Testis (tissue), 3 donors: ENCODE measurements around the gene ALS2CL. TPM values are rescaled to one million over a fixed set of nuclear protein-coding genes. Genes with fewer than 3 reads are reported as not detected.

ENCODE experiments used
- DNase-seq: peaks from one replicate; pipeline ENCODE4 v3.0.0-alpha.2; 2019
- H3K27ac ChIP-seq, 2 donors: fragments of 200-600 bp; sonication (generic); one replicate each; pipeline ENCODE4 v1.5.1; 2019
- H3K27me3 ChIP-seq: fragments of 200-600 bp; sonication (generic); one replicate; pipeline ENCODE4 v1.5.1; 2019
- H3K36me3 ChIP-seq: fragments of 200-600 bp; sonication (generic); one replicate; pipeline ENCODE4 v1.5.1; 2017; ENCODE audit warnings: low read depth; ENCODE audit errors: missing control alignments
- H3K4me1 ChIP-seq: fragments of 200-600 bp; sonication (generic); one replicate; pipeline ENCODE4 v1.5.1; 2019
- H3K4me3 ChIP-seq, 2 donors: fragments of 200-600 bp; sonication (generic); one replicate each; pipeline ENCODE4 v1.5.1; 2017 to 2019
- H3K9me3 ChIP-seq: fragments of 200-600 bp; sonication (generic); one replicate; pipeline ENCODE4 v1.5.1; 2017
- POLR2A ChIP-seq: fragments of 450-650 bp; IDR thresholded peaks from one replicate; pipeline ENCODE4 v1.6.1; 2017; ENCODE audit warnings: antibody characterized with exemption, mild to moderate bottlenecking, moderate library complexity
- WGBS, 2 donors: methylation state at CpG; one replicate each; pipeline ENCODE4 v1.1.5; 2018; 5-methylcytosine and 5-hydroxymethylcytosine counted together
- intact Hi-C: fragments of 100-400 bp; cut with DNase I; formaldehyde crosslinking; loops from one replicate; pipeline ENCODE4 v1.15.1; 2023; ENCODE audit warnings: low total_unique reads
- polyA plus RNA-seq: library from polyadenylated mRNA; stranded (reverse); fragments of 350-450 nt; fragmentation: Illumina TruSeq; extraction: RNeasy Lipid Tissue Mini Kit (QIAGEN cat#74804); gene quantifications from one replicate; pipeline ENCODE4 v1.2.3, GENCODE V29; 2014; ENCODE audit warnings: low read depth, low replicate concordance; ENCODE audit not compliant: insufficient read depth
- total RNA-seq, 2 donors: library from RNA; depleted of rRNA; stranded (reverse); fragments of >200 nt; gene quantifications; one replicate each; pipeline ENCODE4 v1.2.3, GENCODE V29; 2016
- TF ChIP-seq, protein P1 (sequence below), 3 experiments: fragments of 450-650 bp in 2 of 3; fragments of 200-600 bp in 1 of 3; sonication (generic) in 1 of 3; IDR thresholded peaks; one replicate each; pipeline ENCODE4 v1.5.1; 2016 to 2019; ENCODE audit warnings: antibody characterized with exemption in 3 of 3, mild to moderate bottlenecking in 2 of 3, moderate library complexity in 1 of 3

The ALS2CL gene
- total and polyA plus RNA-seq, 3 donors from 2014 or later, result 4.4 to 11.2 (median 5.4) TPM

DNA sequence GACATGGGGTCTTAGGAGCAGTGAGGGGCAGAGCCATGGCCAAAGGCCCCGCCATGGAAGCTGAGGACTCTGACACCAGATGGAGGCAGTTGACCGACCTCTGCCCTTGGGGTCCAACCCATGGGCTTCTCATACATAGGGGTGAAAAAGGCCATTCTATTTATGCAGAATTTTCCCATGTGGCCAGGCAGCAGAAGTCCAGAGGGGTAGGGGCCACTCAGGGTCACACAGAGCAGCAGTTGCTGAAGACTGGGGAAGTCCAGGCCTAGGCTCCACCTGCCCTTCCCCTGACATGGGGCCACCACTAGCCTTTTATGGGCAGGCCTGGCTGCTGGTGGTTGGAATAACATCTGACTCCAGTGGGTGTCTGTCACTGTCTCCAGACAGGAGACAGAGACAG is 17.8 kb upstream of the ALS2CL start:
- no peaks in the 10 kb centered on the region for H3K9me3 ChIP-seq
- no peak for DNase-seq
- intact Hi-C loops, result no loop called here
- H3K4me1 ChIP-seq, result no peaks in the 10 kb centered on the region
- H3K36me3 ChIP-seq, result no peaks in the 10 kb centered on the region
- no peak overlapping the region for H3K27ac ChIP-seq
- WGBS, 2 donors, result 96 to 100% methylated on average over 2 of the region's 2 CpGs
- H3K27me3 ChIP-seq, result no peaks in the 10 kb centered on the region
- H3K4me3 ChIP-seq, result no peak overlapping the region
- no peak for TF ChIP-seq POLR2A
- TF ChIP-seq, protein P1, sequence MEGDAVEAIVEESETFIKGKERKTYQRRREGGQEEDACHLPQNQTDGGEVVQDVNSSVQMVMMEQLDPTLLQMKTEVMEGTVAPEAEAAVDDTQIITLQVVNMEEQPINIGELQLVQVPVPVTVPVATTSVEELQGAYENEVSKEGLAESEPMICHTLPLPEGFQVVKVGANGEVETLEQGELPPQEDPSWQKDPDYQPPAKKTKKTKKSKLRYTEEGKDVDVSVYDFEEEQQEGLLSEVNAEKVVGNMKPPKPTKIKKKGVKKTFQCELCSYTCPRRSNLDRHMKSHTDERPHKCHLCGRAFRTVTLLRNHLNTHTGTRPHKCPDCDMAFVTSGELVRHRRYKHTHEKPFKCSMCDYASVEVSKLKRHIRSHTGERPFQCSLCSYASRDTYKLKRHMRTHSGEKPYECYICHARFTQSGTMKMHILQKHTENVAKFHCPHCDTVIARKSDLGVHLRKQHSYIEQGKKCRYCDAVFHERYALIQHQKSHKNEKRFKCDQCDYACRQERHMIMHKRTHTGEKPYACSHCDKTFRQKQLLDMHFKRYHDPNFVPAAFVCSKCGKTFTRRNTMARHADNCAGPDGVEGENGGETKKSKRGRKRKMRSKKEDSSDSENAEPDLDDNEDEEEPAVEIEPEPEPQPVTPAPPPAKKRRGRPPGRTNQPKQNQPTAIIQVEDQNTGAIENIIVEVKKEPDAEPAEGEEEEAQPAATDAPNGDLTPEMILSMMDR (IDR thresholded peaks at IDR 0.05), result no peak

GRCh38 chr3:46710671-46711295 is 17.3 kb upstream of the ALS2CL start:
- no peak overlapping the region for H3K4me3 ChIP-seq
- 94 to 98% methylated on average over 6 of the region's 6 CpGs for WGBS, 2 donors
- no peak for DNase-seq
- intact Hi-C loops, result no loop called here
- H3K27ac ChIP-seq, result no peak overlapping the region
- no peaks in the 10 kb centered on the region for H3K36me3 ChIP-seq
- no peaks in the 10 kb centered on the region for H3K9me3 ChIP-seq
- TF ChIP-seq, protein P1 (IDR thresholded peaks at IDR 0.05), result no peak
- H3K27me3 ChIP-seq, result no peaks in the 10 kb centered on the region
- H3K4me1 ChIP-seq, result no peaks in the 10 kb centered on the region

DNA sequence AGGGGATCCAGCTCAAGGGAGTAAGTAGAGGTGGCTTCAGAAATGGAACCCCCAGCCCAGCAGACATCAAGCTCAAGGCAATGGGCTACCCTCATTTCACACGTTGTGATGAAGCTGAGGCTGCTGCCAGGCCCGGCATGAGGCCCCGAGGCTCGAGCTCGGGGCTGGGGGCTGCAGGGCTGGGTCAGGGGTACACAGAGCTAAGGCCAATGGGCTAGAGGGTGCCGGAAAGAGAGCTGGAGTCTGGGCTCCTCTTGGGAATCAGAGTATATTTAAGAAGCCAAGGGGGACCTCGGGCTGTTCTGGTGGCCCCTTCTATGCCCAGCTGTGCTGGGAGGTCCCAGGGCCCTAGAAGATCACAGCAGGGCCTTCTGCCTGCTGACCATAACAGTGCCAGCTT is 16.8 kb upstream of the ALS2CL start:
- H3K36me3 ChIP-seq, result no peaks in the 10 kb centered on the region
- TF ChIP-seq POLR2A, result no peak
- TF ChIP-seq, protein P1 (IDR thresholded peaks at IDR 0.05), result no peak
- no peaks in the 10 kb centered on the region for H3K4me1 ChIP-seq
- no peaks in the 10 kb centered on the region for H3K27me3 ChIP-seq
- H3K4me3 ChIP-seq, result no peak overlapping the region
- no peak for DNase-seq
- no peak overlapping the region for H3K27ac ChIP-seq
- H3K9me3 ChIP-seq, result no peaks in the 10 kb centered on the region
- 93 to 100% methylated on average over 7 of the region's 7 CpGs for WGBS, 2 donors
- intact Hi-C loops, result no loop called here

- DNase-seq, result no peak
- Histone ChIP-seq H3K9me3 (no peaks in the 10 kb centered on the region), H3K4me3 (no peak overlapping the region), H3K27me3 (no peaks in the 10 kb centered on the region), H3K36me3 (no peaks in the 10 kb centered on the region), H3K4me1 (no peaks in the 10 kb centered on the region), H3K27ac (no peak overlapping the region)
- TF ChIP-seq POLR2A, result no peak
- TF ChIP-seq, protein P1 (IDR thresholded peaks at IDR 0.05), result no peak
- intact Hi-C loops, result no loop called here
- 95 to 97% methylated on average over 6 of the region's 6 CpGs for WGBS, 2 donors
Measured at GRCh38 chr3:46709721-46710120, 16.2 kb upstream of the ALS2CL start.

GRCh38 chr3:46709157-46709654 is 15.7 kb upstream of the ALS2CL start:
- Histone ChIP-seq H3K4me1 (no peaks in the 10 kb centered on the region), H3K27ac (no peak overlapping the region), H3K36me3 (no peaks in the 10 kb centered on the region), H3K4me3 (no peak overlapping the region), H3K9me3 (no peaks in the 10 kb centered on the region), H3K27me3 (no peaks in the 10 kb centered on the region)
- intact Hi-C loops, result no loop called here
- TF ChIP-seq, protein P1 (IDR thresholded peaks at IDR 0.05), result no peak
- no peak for TF ChIP-seq POLR2A
- WGBS, 2 donors, result 89 to 91% methylated on average over 7 of the region's 7 CpGs
- DNase-seq, result no peak
